Panc1 (cell line): ENCODE results near the gene OTOGL. TPM values are rescaled to one million over a fixed set of nuclear protein-coding genes. Genes with fewer than 3 reads are reported as not detected.

ENCODE experiments used
- ATAC-seq: fragments of 200-7000 bp; cut with Tn5 transposase; 2 replicates; pipeline ENCODE4 v1.9.1; 2020; ENCODE audit warnings: mild to moderate bottlenecking, moderate library complexity
- BruUV-seq: library from RNA; stranded (reverse); fragments of 400-500 nt; replicated peaks from 2 replicates; lab custom pipeline; 2021; lab: Mats Ljungman, UMichigan
- CTCF ChIA-PET: fragments of 300-600 bp; sonication (Branson Sonifier 250); formaldehyde crosslinking; loops from one replicate; lab custom pipeline; 2022; ENCODE audit warnings: antibody characterized with exemption; lab: Charles Lee
- POLR2A ChIA-PET: fragments of 300-600 bp; sonication (Branson Sonifier 250); formaldehyde crosslinking; loops from one replicate; lab custom pipeline; 2022; ENCODE audit warnings: antibody characterized with exemption; lab: Charles Lee
- DNase-seq: peaks from one replicate; pipeline ENCODE4 v3.0.0-alpha.2; 2010; ENCODE audit warnings: low read depth, low spot score
- H3K27ac ChIP-seq: 2 replicates; pipeline ENCODE4 v1.5.1; 2011; ENCODE audit warnings: mild to moderate bottlenecking, low read length, inconsistent platforms
- H3K27me3 ChIP-seq: fragments of 200-500 bp; sonication (Bioruptor generic); 2 replicates; pipeline ENCODE4 v1.6.0; 2014; ENCODE audit warnings: low read length, inconsistent platforms; ENCODE audit not compliant: control insufficient read depth, insufficient read depth
- H3K36me3 ChIP-seq: fragments of 200-500 bp; sonication (Bioruptor generic); 2 replicates; pipeline ENCODE4 v1.5.1; 2014; ENCODE audit warnings: inconsistent platforms, mild to moderate bottlenecking, low read length, moderate library complexity; ENCODE audit not compliant: control insufficient read depth, insufficient read depth
- H3K4me1 ChIP-seq: 2 replicates; pipeline ENCODE4 v1.5.1; 2011; ENCODE audit warnings: inconsistent platforms, mild to moderate bottlenecking, low read length, moderate library complexity; ENCODE audit not compliant: control insufficient read depth, insufficient read depth
- H3K4me3 ChIP-seq, 2 experiments: 2 replicates each; pipeline ENCODE4 v1.5.1; 2011 to 2012; ENCODE audit warnings: low read depth in 2 of 2, low read length in 2 of 2, mild to moderate bottlenecking in 2 of 2, inconsistent platforms in 1 of 2, moderate library complexity in 1 of 2
- H3K9me3 ChIP-seq: fragments of 200-500 bp; sonication (Bioruptor generic); 2 replicates; pipeline ENCODE4 v1.5.1; 2014; ENCODE audit warnings: low read depth, mild to moderate bottlenecking, inconsistent platforms, low read length, moderate library complexity; ENCODE audit not compliant: control insufficient read depth, insufficient read depth
- CTCF ChIP-seq: fragments of 450-650 bp; IDR thresholded peaks from 2 replicates; pipeline ENCODE4 v1.5.1; 2017; ENCODE audit warnings: mild to moderate bottlenecking
- POLR2AphosphoS5 ChIP-seq: IDR thresholded peaks from 2 replicates; pipeline ENCODE4 v1.6.1; 2012; ENCODE audit warnings: mild to moderate bottlenecking, low read depth, low read length, moderate library complexity
- REST ChIP-seq, 2 experiments: IDR thresholded peaks; 2 replicates each; pipeline ENCODE4 v1.6.1; 2011 to 2012; ENCODE audit warnings: low read depth in 2 of 2, control low read depth in 1 of 2, low read length in 1 of 2, mild to moderate bottlenecking in 1 of 2, moderate library complexity in 1 of 2; ENCODE audit not compliant: insufficient read depth in 1 of 2
- SIN3A ChIP-seq: IDR thresholded peaks from 2 replicates; pipeline ENCODE4 v1.6.1; 2012; ENCODE audit warnings: low read depth, mild to moderate bottlenecking, low read length, moderate library complexity, borderline replicate concordance; ENCODE audit not compliant: insufficient read depth
- TCF7L2 ChIP-seq: IDR thresholded peaks from 2 replicates; pipeline ENCODE4 v1.6.1; 2011; ENCODE audit warnings: mild to moderate bottlenecking, low read depth, low read length, inconsistent platforms
- in situ Hi-C: cut with HindIII; loops from 2 replicates; pipeline ENCODE4 v1.10.0; 2016; ENCODE audit warnings: low sequenced_read_pairs, low pct_unique_long_range_greater_than_20kb
- intact Hi-C: fragments of 100-400 bp; cut with micrococcal nuclease; formaldehyde crosslinking; loops from one replicate; pipeline ENCODE4 v1.10.0; 2022; ENCODE audit not compliant: unreplicated experiment
- total RNA-seq: library from RNA; stranded (reverse); gene quantifications from one replicate; pipeline ENCODE4 v1.2.1, GENCODE V29; 2021; ENCODE audit not compliant: unreplicated experiment

Gene OTOGL
- total RNA-seq, 1 experiment from 2014 or later, result not detected

- TF ChIP-seq REST (IDR thresholded peaks at IDR 0.05; ENCODE audit: insufficient read depth in 1 of 2, low read depth in 2 of 2, low read length in 1 of 2), result no peak
- no peak for TF ChIP-seq SIN3A
- TF ChIP-seq CTCF, result no peak
- no peak for TF ChIP-seq TCF7L2
- TF ChIP-seq POLR2AphosphoS5, result no peak
- no peak overlapping the region for H3K4me3 ChIP-seq
- H3K36me3 ChIP-seq, result no peaks in the 10 kb centered on the region
- DNase-seq, result no peak
- no TSS peak for BruUV-seq
- CTCF ChIA-PET, result no interaction called here
- no peaks in the 10 kb centered on the region for H3K9me3 ChIP-seq
- H3K27ac ChIP-seq, result no peak overlapping the region
- in situ Hi-C loops, result no loop called here
- H3K27me3 ChIP-seq, result no peaks in the 10 kb centered on the region
- POLR2A ChIA-PET, result no interaction called here
- ATAC-seq, result no peak
- intact Hi-C loops, result no loop called here
- no peaks in the 10 kb centered on the region for H3K4me1 ChIP-seq
Observed at GRCh38 chr12:80196419-80196818, 97.1 kb downstream of the OTOGL start.

- no TSS peak for BruUV-seq
- ChIA-PET POLR2A (no interaction called here), CTCF (no interaction called here)
- intact Hi-C loops (no loop called here), in situ Hi-C loops (no loop called here)
- Histone ChIP-seq H3K4me3 (no peak overlapping the region), H3K36me3 (no peaks in the 10 kb centered on the region), H3K9me3 (no peaks in the 10 kb centered on the region), H3K27ac (no peak overlapping the region), H3K27me3 (0 out of 2 replicates have a peak, but pooled peaks cover 2% of the 10 kb centered on the region), H3K4me1 (no peaks in the 10 kb centered on the region)
- TF ChIP-seq CTCF (no peak), TCF7L2 (no peak), SIN3A (no peak), POLR2AphosphoS5 (no peak), REST (IDR thresholded peaks at IDR 0.05; ENCODE audit: insufficient read depth in 1 of 2, low read depth in 2 of 2, low read length in 1 of 2) (no peak)
- DNase-seq (no peak), ATAC-seq (no peak)
Observed at GRCh38 chr12:80198782-80199337, 99.5 kb downstream of the OTOGL start.
